Measurements from ENCODE around the gene SLC49A4.

Gene SLC49A4

GRCh38 chr3:122859021-122859805, 64.3 kb downstream of the SLC49A4 start:
- no peak for DNase-seq

DNA sequence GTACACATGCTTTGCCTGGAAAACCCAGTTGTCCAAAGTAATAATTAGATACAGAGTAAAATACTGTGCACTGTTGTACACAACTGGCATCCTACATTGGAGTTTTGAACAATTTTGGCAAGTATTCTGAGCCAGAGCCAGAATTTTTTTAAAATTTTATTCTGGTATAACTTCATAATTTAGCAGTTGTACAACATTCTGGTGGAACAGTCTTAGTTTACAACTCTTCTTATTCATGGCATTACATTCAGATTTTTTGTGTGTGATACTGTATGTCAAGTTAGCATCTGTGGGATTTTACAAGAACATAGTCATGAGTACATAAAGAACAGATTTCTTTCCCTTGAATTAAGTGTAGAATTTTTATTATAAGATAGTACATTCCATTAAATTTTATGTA, 67.5 kb downstream of the SLC49A4 start:
- no peak for DNase-seq

DNA sequence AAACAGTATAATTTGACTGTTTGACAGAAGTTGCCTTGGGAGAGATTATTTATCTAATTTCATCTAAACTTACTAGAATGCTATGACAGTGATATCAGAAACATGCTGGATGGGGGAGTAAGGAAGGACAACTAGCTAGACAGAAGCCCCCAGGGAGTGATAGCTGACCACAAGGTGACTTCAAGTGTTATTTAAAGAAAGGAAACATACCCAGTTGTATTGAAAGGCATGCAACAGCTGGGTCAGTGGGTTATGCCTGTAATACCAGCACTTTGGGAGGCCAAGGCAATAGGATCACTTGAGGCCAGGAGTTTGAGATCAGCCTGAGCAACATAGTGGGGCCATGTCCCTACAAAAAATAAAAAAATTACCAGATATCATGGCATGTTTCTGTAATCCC, 69.6 kb downstream of the SLC49A4 start:
- no peak for DNase-seq

- DNase-seq = no peak
Observed at GRCh38 chr3:122868322-122868721, 73.5 kb downstream of the SLC49A4 start.

DNA sequence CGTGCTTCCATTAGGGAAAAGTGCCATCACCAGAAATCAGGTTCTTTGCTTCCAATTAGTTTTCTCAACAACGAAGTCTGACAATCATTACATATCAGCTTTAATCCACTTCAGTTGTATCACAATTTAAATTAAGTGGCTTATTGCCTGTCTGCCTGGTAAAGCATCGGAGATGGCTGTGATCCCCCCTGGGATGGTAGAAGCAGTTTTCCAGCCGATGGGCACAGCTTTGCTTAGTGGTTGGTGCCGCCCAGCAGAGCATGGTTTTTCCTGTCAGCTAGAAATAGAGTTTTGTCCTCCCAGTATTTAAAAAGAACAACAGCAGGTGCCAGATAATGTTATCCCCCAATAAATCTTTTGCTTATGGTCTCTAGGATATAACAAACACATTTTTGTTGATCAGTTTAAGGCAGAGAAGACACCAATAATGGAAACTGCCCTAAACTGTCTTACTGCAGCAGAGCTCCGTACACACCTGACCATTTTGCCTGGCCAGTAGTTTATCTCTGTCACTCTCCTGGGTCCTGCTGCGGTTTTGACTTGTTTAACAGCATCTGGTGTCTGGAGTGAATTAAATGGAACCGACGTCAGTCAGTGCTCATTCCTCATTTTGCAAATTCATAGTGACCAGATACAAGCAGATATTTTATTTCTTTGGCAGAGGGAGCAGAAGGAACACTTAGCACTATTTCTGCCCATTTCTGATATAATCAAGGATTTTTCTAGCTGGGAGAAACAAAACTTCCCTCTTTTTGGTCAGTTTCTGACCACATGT, 79.1 kb downstream of the SLC49A4 start:
- no peak for DNase-seq

DNA sequence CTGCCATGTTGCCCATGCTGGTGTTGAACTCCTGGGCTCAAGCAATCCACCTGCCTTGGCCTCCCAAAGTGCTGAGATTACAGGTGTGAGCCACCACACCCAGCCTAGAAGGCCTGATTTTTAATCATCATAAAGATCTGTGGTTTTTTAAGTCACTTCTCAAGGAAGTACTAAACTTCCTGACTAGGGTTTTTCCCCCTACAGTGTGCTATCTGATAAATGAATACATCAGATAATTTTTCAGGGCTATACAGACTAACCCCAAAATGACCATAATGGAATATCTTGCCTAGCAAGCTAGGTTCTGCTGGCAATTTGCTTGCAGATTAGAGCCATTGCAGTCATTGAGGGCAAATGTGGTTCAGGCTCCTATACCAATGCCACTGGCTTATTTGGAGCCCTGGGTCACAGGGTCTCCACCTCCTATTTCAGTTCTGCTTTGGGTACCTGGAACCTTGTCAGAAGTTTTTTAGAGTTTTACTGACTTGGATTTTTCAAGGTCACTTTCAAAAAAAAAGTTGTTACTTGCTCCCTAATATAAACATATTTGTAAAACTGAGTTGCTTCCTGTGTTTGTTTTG, 80.8 kb downstream of the SLC49A4 start:
- no peak for DNase-seq

GRCh38 chr3:122880173-122880572, 85.3 kb downstream of the SLC49A4 start:
- no peak for DNase-seq

GRCh38 chr3:122880624-122881023, 85.8 kb downstream of the SLC49A4 start:
- DNase-seq = no peak

DNA sequence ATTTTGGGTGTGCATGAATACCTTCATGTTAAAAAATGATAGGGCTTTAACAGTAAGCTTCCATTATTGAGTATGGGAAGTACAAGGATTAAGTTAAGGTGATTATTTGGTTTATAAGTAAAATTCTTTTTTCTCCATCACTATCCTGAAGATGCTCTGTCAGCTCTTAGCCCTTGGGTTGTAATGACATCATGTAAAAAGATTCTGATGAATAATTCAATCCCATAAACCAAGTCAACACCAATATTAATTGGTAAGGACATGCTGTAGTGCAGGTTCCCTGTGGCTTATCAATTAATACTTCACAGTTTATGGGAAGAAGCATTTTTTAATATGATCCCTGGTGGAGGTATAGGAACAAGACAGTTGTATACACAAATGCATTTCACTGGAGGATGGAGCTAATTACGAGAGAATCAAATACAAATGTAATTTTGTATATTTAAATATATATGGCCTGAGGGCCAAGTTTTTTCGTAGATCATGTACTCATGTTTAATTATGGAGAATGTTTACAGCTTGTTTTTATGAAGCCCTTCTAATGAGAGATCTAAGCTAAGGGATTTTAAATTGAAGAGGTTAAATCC, 87.6 kb downstream of the SLC49A4 start:
- no peak for DNase-seq

DNA sequence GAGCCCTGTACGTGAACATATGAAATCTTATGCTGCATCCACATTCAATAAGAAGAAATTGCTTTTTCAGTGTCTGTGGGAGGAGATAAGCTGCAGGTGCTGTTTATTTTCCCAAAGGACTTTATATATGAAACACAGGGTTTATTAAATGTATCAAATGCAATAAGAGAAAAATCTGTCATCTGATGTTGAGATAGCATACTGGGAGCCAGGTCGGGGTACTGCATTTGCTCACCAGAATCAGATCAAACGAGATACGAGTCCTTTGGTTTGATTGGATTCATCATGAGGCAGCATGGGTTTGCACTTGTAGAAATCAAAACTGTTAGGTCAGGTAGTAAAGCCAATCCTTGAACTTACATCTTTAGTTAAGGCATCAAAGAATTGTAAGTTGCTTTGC, 91.4 kb downstream of the SLC49A4 start:
- no peak for DNase-seq

GRCh38 chr3:122886946-122887345, 92.1 kb downstream of the SLC49A4 start:
- DNase-seq = no peak

- DNase-seq = no peak
Observed at GRCh38 chr3:122890077-122890719, 95.3 kb downstream of the SLC49A4 start.

DNA sequence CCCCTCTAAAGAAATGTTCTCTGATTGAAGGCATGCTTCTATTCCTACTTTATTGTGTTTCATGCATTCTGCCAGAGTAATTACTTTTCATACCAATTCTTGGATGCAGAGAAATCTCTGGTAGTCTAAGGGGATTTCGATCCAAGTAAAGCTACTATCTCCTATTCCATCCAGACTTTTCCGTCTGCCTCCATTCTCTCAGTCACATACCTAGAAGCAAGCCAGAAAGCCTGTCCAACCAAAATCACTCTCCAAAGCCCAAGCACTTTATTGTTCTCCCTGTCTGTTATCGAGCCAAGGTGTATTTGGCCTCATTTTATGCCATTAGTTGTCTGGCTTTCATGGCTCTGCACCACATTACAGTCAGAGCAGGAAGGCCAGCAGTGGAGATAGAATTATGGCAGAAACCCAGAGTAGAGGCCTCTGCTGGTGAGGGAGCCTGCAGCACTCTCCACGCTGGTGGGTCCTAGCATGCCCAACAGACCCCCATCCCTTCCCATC, 95.9 kb downstream of the SLC49A4 start:
- no peak for DNase-seq

DNA sequence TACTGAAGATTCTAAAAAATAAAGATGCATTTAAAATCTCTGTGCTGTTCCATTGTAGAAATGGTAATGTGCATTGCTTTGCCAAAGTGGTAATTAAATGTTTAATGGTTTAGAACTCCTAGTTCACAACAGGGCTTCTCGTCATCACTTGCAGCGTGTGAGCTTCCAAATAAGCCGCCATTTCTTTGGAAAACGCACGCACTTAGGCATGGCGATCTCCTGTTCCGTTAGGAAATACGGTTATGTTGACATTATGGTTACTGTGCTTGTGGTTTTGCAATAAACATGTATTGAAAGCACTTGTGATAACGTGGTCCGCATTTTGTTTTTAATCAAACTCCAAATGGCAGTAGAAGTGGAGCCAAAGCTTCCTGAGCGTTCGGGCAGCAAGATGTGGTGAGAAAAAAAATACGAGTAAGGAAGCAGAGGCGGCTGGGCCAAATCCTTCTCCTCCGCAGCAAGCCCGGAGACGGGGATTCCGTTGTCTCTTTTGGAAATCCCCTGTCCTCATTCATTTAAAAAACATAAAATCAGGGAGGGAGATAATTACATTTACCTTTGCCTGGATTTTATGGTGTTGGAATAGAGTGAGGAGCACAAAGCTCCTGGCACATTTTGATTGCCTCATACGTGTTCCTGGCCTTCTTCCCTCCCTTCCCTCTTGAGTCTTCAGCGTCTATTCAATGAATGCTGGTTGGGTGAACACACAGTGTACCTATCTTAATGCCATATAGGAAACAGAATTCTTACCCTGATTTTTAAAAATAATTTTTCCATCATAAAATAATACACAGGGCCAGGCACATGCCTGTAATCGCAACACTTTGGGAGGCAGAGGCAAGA, 97.5 kb downstream of the SLC49A4 start:
- no peak for DNase-seq

- no peak for DNase-seq
Observed at GRCh38 chr3:122893282-122893681, 98.4 kb downstream of the SLC49A4 start.

GRCh38 chr3:122893754-122894668, 99.1 kb downstream of the SLC49A4 start:
- DNase-seq = no peak

- DNase-seq = no peak
Observed at GRCh38 chr3:122898298-122898697, 103.4 kb downstream of the SLC49A4 start.

GRCh38 chr3:122902326-122902725, 107.5 kb downstream of the SLC49A4 start:
- no peak for DNase-seq

DNA sequence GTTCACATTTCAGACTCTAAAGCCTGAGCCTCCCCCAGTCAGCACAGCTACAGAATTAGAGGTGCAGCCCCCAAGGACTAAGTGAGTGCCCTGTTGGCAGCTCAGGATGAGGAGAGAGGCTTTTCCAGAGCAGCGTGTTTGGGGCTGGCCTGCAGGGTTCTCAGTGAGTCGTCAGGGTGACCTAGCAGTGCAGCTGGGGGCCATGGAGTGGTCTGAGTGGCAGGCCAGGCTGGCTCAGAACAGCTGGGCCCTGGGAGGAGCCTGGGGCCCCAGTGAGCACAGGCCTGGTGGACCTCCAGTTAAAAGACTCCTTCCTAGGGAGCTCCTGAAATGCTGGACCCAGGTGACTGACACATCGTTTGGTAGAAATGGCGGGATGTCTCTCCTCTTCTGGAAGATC, 108.3 kb downstream of the SLC49A4 start:
- no peak for DNase-seq

DNA sequence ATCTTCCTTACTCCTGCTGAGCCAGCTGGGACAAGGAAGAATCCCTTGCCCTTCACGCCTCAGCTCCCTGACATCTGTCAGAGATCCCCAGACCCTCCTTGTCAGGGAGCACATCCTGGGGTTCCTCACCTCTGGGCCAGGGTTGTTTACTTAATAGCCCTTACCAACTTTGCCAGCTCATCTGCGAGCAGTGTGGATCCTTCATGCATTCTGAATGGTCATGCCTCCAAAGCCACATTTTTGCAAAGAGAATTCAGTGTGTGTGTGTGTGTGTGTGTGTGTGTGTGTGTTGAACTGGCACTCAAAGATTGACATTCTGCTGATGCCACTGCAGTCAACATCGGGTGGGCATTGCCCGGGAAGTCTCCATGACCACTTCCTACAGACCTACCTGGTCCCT, 112.6 kb downstream of the SLC49A4 start:
- DNase-seq = no peak

GRCh38 chr3:122908251-122908650, 113.4 kb downstream of the SLC49A4 start:
- no peak for DNase-seq
